ENCODE measurements around the gene KRTAP22-2. TPM values are rescaled to one million over a fixed set of nuclear protein-coding genes. Genes with fewer than 3 reads are reported as not detected.

KRTAP22-2 gene
- polyA plus RNA-seq, 10 donors = not detected

DNA sequence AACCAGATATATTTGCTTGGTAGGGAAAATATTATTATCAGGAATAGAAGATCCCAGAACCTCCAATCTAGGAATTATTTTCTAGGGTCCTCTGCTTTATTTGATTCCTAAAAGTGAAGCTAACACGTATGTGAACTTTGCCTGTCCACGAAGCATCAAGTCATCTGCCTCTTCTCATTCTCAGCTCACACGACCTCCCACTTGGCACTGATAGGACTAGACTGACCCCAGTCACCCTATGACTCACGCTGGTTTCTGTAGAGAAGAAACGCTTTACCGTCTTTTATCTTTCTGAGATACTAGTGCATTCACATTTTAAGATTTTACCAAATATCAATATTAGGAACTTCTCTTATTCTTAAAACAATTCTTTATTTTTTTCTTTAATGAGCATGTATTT, 27.1 kb downstream of the KRTAP22-2 start:
- DNase-seq = no peak

DNA sequence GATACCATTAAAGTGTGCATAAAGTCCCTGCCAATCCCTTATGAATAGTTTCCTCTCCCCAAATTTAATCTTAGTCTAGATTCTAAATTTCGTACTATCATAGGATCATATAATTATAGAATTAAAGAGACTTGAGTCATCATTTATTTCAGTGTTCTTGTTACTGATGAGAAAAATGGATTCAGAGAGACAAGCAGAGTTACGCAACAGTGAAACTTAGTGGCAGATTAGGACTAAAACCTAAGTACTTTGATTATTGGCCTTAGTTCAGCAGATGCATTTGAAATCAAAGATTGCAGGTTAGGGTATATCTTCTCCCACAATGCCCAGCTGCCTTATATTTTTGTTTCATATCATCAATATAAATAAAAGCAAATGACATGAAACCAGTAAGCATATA, 28.2 kb downstream of the KRTAP22-2 start:
- DNase-seq = no peak

DNA sequence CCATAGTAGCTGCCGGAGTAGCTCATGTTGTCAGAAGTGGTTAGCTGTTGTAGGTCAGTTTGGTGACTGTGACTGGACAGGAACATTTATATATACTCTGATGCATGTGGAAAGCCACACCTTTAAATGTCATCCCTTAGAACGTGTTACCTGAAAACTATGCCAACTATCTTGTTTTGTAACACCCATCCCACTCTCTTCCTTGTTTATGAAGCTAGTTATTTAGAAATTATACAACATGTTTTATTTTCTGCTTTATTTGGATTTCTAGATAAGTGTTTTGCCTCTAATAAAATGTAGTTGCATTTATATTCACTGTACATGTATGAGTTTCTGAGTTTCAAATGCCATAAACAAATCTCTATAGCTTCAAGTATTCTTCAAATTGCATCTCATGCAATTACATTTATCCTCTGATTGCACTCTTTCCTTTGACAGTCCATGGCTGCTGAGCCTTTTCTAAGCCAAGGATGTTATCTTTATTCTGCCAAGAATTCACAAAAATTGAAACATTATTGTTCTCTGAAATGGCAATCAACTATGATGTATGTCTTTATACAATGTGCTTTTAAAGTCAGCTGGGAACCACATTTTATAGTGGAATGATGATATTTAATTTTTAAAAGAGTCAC, 28.8 kb downstream of the KRTAP22-2 start, which contains the start of gene KRTAP19-7:
TSS of gene KRTAP19-7 (minus strand) at position 51 of the 632 bp plus-strand sequence. CDS start at position 26, 25 bp downstream.
- no peak for DNase-seq

DNA sequence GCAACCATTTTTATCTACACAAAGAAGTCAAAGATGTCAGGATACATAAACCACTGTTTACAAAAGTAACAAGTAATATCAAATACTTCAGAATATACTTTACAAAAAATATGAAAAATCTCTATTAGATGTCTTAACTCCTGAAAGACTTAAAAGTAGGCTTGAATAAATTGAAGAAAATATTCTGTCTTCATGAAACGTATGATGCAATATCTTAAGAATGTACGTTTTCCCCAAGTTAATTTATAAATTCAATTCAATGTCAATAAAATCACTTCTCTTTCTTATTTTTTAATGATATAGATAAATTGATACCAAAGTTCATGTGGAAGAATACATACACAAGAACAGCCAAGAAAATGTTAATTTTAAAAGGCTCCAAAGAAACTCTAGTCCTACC, 35.1 kb downstream of the KRTAP22-2 start:
- DNase-seq = no peak

DNA sequence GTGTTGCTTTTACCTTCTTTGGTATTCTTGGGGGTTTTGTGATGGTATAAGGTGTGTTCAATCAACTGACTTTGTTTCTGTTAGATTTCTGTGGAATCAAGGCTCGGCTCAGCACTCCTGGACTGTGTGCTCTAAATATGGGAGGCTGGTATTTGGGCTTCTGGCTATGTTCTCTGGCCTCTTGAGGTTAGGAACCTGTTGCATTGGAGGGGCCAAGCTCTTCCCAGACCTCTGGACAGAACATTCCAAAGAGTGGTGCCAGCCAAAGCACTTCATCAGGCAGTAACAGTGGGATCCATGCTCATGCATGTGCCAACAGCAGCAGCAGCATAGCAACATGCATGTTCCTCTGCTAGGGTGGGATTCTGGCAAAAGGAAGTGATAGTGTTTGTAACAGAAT, 37.4 kb downstream of the KRTAP22-2 start:
- no peak for DNase-seq

DNA sequence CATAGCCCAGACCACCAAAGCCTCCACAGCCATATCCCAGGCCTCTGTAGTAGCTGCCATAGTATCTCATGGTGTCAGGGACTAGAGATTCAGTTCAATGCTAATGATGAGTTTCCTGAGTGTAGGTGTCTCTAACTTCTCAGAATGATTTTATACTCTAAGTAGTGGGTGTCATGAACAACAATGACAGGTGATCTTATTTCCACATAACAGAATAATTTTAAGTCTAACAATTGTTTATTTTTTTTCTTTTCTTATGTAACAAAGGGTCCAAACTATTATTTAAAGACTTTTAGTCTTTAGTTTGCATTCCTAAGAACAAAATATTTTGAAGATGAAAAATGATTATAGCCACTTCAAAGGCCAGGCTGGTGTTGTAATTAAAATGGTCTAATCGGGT, 48.4 kb downstream of the KRTAP22-2 start, which contains the start of gene KRTAP19-6:
TSS of gene KRTAP19-6 (minus strand) at position 101 of the 400 bp plus-strand sequence. CDS start at position 70, 31 bp downstream.
- no peak for DNase-seq

Other genes with a start within 250 kb of the KRTAP22-2 start
- gene KRTAP23-1, start 241.8 kb downstream of the KRTAP22-2 start, polyA plus RNA-seq (ENCODE audit: insufficient read length in 10 of 10) = not detected
- not detected for gene KRTAP13-2, start 218.1 kb downstream of the KRTAP22-2 start, polyA plus RNA-seq (ENCODE audit: insufficient read length in 10 of 10)
- gene KRTAP13-1, start 194.4 kb downstream of the KRTAP22-2 start, polyA plus RNA-seq (ENCODE audit: insufficient read length in 10 of 10) = not detected
- not detected for gene KRTAP13-3, start 164.5 kb downstream of the KRTAP22-2 start, polyA plus RNA-seq (ENCODE audit: insufficient read length in 10 of 10)
- not detected for gene KRTAP13-4, start 160.2 kb downstream of the KRTAP22-2 start, polyA plus RNA-seq (ENCODE audit: insufficient read length in 10 of 10)
- gene KRTAP15-1, start 150.1 kb downstream of the KRTAP22-2 start, polyA plus RNA-seq (ENCODE audit: insufficient read length in 10 of 10) = not detected
- gene KRTAP19-1, start 110.0 kb downstream of the KRTAP22-2 start, polyA plus RNA-seq (ENCODE audit: insufficient read length in 10 of 10) = not detected
- not detected for gene KRTAP19-2, start 103.0 kb downstream of the KRTAP22-2 start, polyA plus RNA-seq (ENCODE audit: insufficient read length in 10 of 10)
- gene KRTAP19-3, start 98.4 kb downstream of the KRTAP22-2 start, polyA plus RNA-seq (ENCODE audit: insufficient read length in 10 of 10) = not detected
- gene KRTAP19-4, start 93.2 kb downstream of the KRTAP22-2 start, polyA plus RNA-seq (ENCODE audit: insufficient read length in 10 of 10) = not detected
- not detected for gene KRTAP19-5, start 88.3 kb downstream of the KRTAP22-2 start, polyA plus RNA-seq (ENCODE audit: insufficient read length in 10 of 10)
- gene KRTAP19-6, start 48.5 kb downstream of the KRTAP22-2 start, polyA plus RNA-seq (ENCODE audit: insufficient read length in 10 of 10) = not detected
- not detected for gene KRTAP19-7, start 29.1 kb downstream of the KRTAP22-2 start, polyA plus RNA-seq (ENCODE audit: insufficient read length in 10 of 10)
- not detected for gene KRTAP6-3, start 2.0 kb upstream of the KRTAP22-2 start, polyA plus RNA-seq (ENCODE audit: insufficient read length in 10 of 10)
- gene KRTAP6-2, start 8.5 kb upstream of the KRTAP22-2 start, polyA plus RNA-seq (ENCODE audit: insufficient read length in 10 of 10) = not detected
- gene KRTAP22-1, start 10.7 kb upstream of the KRTAP22-2 start, polyA plus RNA-seq (ENCODE audit: insufficient read length in 10 of 10) = not detected
- not detected for gene KRTAP6-1, start 23.5 kb upstream of the KRTAP22-2 start, polyA plus RNA-seq (ENCODE audit: insufficient read length in 10 of 10)
- not detected for gene KRTAP20-1, start 26.0 kb upstream of the KRTAP22-2 start, polyA plus RNA-seq (ENCODE audit: insufficient read length in 10 of 10)
- gene KRTAP20-4, start 30.2 kb upstream of the KRTAP22-2 start, polyA plus RNA-seq (ENCODE audit: insufficient read length in 10 of 10) = not detected
- gene KRTAP20-2, start 44.8 kb upstream of the KRTAP22-2 start, polyA plus RNA-seq (ENCODE audit: insufficient read length in 10 of 10) = not detected
- gene KRTAP20-3, start 52.5 kb upstream of the KRTAP22-2 start, polyA plus RNA-seq (ENCODE audit: insufficient read length in 10 of 10) = not detected
- gene KRTAP21-3, start 128.4 kb upstream of the KRTAP22-2 start, polyA plus RNA-seq (ENCODE audit: insufficient read length in 10 of 10) = not detected
- gene KRTAP21-2, start 156.9 kb upstream of the KRTAP22-2 start, polyA plus RNA-seq (ENCODE audit: insufficient read length in 10 of 10) = not detected
- not detected for gene KRTAP21-1, start 165.0 kb upstream of the KRTAP22-2 start, polyA plus RNA-seq (ENCODE audit: insufficient read length in 10 of 10)
- gene KRTAP8-1, start 222.9 kb upstream of the KRTAP22-2 start, polyA plus RNA-seq (ENCODE audit: insufficient read length in 10 of 10) = not detected
- not detected for gene KRTAP7-1, start 239.4 kb upstream of the KRTAP22-2 start, polyA plus RNA-seq (ENCODE audit: insufficient read length in 10 of 10)